ENCODE data around the gene SAMD8. TPM values are rescaled to one million over a fixed set of nuclear protein-coding genes. Genes with fewer than 3 reads are reported as not detected.

SAMD8 gene
- total RNA-seq, 1 experiment from 2014 or later = 17.1 TPM

- BruUV-seq (replicated peaks) = no TSS peak
- no peaks in the 10 kb centered on the region for H3K36me3 ChIP-seq (ENCODE audit: insufficient read depth, low read length, poor library complexity, severe bottlenecking)
- H3K4me3 ChIP-seq (ENCODE audit: low read depth, low read length, poor library complexity, severe bottlenecking) = no peak overlapping the region
- CTCF ChIA-PET = no interaction called here
- no peaks in the 10 kb centered on the region for H3K9me3 ChIP-seq (ENCODE audit: low read depth, low read length, poor library complexity, severe bottlenecking)
- POLR2A ChIA-PET (ENCODE audit: low non-redundant PET) = no interaction called here
- H3K4me1 ChIP-seq (ENCODE audit: insufficient read depth, low read length, poor library complexity, severe bottlenecking) = peaks cover 9% of the 10 kb centered on the region
- H3K27me3 ChIP-seq (replicated peaks; ENCODE audit: insufficient read depth, low read depth, low read length, poor library complexity) = no peaks in the 10 kb centered on the region
- no peak for DNase-seq (ENCODE audit: low spot score)
- no peak overlapping the region for H3K27ac ChIP-seq (ENCODE audit: low read depth, low read length, poor library complexity, severe bottlenecking)
- intact Hi-C loops (cut with micrococcal nuclease; ENCODE audit: unreplicated experiment) = no loop called here
- TF ChIP-seq EZH2 (IDR thresholded peaks at IDR 0.05; ENCODE audit: borderline replicate concordance, low read depth, low read length, poor library complexity, severe bottlenecking) = no peak
- TF ChIP-seq, protein P1, sequence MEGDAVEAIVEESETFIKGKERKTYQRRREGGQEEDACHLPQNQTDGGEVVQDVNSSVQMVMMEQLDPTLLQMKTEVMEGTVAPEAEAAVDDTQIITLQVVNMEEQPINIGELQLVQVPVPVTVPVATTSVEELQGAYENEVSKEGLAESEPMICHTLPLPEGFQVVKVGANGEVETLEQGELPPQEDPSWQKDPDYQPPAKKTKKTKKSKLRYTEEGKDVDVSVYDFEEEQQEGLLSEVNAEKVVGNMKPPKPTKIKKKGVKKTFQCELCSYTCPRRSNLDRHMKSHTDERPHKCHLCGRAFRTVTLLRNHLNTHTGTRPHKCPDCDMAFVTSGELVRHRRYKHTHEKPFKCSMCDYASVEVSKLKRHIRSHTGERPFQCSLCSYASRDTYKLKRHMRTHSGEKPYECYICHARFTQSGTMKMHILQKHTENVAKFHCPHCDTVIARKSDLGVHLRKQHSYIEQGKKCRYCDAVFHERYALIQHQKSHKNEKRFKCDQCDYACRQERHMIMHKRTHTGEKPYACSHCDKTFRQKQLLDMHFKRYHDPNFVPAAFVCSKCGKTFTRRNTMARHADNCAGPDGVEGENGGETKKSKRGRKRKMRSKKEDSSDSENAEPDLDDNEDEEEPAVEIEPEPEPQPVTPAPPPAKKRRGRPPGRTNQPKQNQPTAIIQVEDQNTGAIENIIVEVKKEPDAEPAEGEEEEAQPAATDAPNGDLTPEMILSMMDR (conservative IDR thresholded peaks at IDR 0.05; ENCODE audit: low read depth, low read length) = no peak
Observed at GRCh38 chr10:75073442-75073841, 38.0 kb upstream of the SAMD8 start.

- no TSS peak for BruUV-seq (replicated peaks)
- H3K27me3 ChIP-seq (replicated peaks; ENCODE audit: insufficient read depth, low read depth, low read length, poor library complexity) = no peaks in the 10 kb centered on the region
- H3K27ac ChIP-seq (ENCODE audit: low read depth, low read length, poor library complexity, severe bottlenecking) = no peak overlapping the region
- no peak overlapping the region for H3K4me3 ChIP-seq (ENCODE audit: low read depth, low read length, poor library complexity, severe bottlenecking)
- POLR2A ChIA-PET (ENCODE audit: low non-redundant PET) = interaction anchor here (0.5 kb wide), 1 partner anchor 10 kb away, joined by 4 read pairs; no protein-coding TSS in a partner anchor
- CTCF ChIA-PET = no interaction called here
- H3K4me1 ChIP-seq (ENCODE audit: insufficient read depth, low read length, poor library complexity, severe bottlenecking) = peaks cover 9% of the 10 kb centered on the region
- TF ChIP-seq, protein P1 (conservative IDR thresholded peaks at IDR 0.05; ENCODE audit: low read depth, low read length) = no peak
- no peak for TF ChIP-seq EZH2 (IDR thresholded peaks at IDR 0.05; ENCODE audit: borderline replicate concordance, low read depth, low read length, poor library complexity, severe bottlenecking)
- H3K9me3 ChIP-seq (ENCODE audit: low read depth, low read length, poor library complexity, severe bottlenecking) = no peaks in the 10 kb centered on the region
- DNase-seq (ENCODE audit: low spot score) = no peak
- no peaks in the 10 kb centered on the region for H3K36me3 ChIP-seq (ENCODE audit: insufficient read depth, low read length, poor library complexity, severe bottlenecking)
- intact Hi-C loops (cut with micrococcal nuclease; ENCODE audit: unreplicated experiment) = no loop called here
Observed at GRCh38 chr10:75074711-75075445, 36.6 kb upstream of the SAMD8 start.

DNA sequence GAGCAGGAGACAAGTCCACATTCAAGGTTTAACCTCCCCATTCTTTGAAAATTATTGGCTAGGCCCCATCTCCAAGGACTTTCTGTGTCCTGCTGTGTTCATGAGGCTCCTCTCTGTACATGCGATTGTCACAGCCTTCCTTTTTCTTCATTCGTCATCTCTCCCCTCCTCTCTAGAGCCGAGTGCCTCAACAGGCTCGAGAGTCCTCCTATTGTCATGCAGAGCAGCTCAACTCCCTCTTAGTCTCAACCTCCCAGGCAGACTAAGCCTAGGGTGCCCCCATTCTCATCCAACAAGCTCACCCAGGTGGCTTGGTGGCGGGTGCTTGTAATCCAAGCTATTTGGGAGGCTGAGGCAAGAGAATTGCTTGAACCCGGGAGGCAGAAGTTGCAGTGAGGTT, 35.1 kb upstream of the SAMD8 start:
- ChIA-PET CTCF (interaction anchor here (0.7 kb wide), 1 partner anchor 23 kb away, joined by 4 read pairs; no protein-coding TSS in a partner anchor), POLR2A (ENCODE audit: low non-redundant PET) (interaction anchor here (0.5 kb wide), 1 partner anchor 541 kb away, joined by 3 read pairs; no protein-coding TSS in a partner anchor)
- Histone ChIP-seq H3K4me3 (ENCODE audit: low read depth, low read length, poor library complexity, severe bottlenecking) (no peak overlapping the region), H3K9me3 (ENCODE audit: low read depth, low read length, poor library complexity, severe bottlenecking) (no peaks in the 10 kb centered on the region), H3K36me3 (ENCODE audit: insufficient read depth, low read length, poor library complexity, severe bottlenecking) (no peaks in the 10 kb centered on the region), H3K4me1 (ENCODE audit: insufficient read depth, low read length, poor library complexity, severe bottlenecking) (peaks cover under 1% of the 10 kb centered on the region), H3K27ac (ENCODE audit: low read depth, low read length, poor library complexity, severe bottlenecking) (no peak overlapping the region), H3K27me3 (replicated peaks; ENCODE audit: insufficient read depth, low read depth, low read length, poor library complexity) (no peaks in the 10 kb centered on the region)
- no peak for DNase-seq (ENCODE audit: low spot score)
- intact Hi-C loops (cut with micrococcal nuclease; ENCODE audit: unreplicated experiment) = no loop called here
- TF ChIP-seq, protein P1 (conservative IDR thresholded peaks at IDR 0.05; ENCODE audit: low read depth, low read length) = no peak
- TF ChIP-seq EZH2 (IDR thresholded peaks at IDR 0.05; ENCODE audit: borderline replicate concordance, low read depth, low read length, poor library complexity, severe bottlenecking) = no peak
- BruUV-seq (replicated peaks) = no TSS peak
